OCI-LY1 (cell line): ENCODE results near the gene COL19A1.
"Not testable (repeated sequence)": the region's sequence is repeated elsewhere in the genome, so short reads cannot be mapped to it uniquely, and the experiment has no call there.

Experiments
- EZH2 ChIP-seq: fragments of 200-600 bp; sonication (generic), shearing (Covaris generic); IDR thresholded peaks from 2 replicates; pipeline ENCODE4 v1.8.0; 2017; ENCODE audit warnings: borderline replicate concordance, mixed run types, mild to moderate bottlenecking, antibody characterized with exemption, low read length, moderate library complexity, mixed read lengths
- TF ChIP-seq, protein P1 (sequence below): fragments of 200-600 bp; sonication (generic), shearing (Covaris generic); IDR thresholded peaks from 2 replicates; pipeline ENCODE4 v1.5.1; 2017; ENCODE audit warnings: mild to moderate bottlenecking, antibody characterized with exemption, low read length, moderate library complexity, mixed read lengths

DNA sequence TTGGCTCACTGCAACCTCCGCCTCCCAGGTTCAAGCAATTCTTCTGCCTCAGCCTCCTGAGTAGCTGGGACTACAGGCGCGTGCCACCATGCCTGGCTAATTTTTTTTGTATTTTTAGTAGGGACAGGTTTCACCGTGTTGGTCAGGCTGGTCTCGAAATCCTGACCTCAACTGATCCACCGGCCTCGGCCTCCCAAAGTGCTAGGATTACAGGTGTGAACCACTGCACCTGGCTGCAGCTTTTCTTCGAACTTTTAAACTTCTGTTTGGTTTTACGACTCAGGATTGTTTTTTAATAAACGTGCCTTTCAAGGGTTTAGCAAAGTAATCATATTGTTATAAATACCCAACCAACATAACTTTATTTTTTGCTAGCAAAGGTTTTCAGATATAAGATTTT lies 156.8 kb downstream of the COL19A1 start:
- not testable (repeated sequence) for TF ChIP-seq EZH2
- TF ChIP-seq, protein P1, sequence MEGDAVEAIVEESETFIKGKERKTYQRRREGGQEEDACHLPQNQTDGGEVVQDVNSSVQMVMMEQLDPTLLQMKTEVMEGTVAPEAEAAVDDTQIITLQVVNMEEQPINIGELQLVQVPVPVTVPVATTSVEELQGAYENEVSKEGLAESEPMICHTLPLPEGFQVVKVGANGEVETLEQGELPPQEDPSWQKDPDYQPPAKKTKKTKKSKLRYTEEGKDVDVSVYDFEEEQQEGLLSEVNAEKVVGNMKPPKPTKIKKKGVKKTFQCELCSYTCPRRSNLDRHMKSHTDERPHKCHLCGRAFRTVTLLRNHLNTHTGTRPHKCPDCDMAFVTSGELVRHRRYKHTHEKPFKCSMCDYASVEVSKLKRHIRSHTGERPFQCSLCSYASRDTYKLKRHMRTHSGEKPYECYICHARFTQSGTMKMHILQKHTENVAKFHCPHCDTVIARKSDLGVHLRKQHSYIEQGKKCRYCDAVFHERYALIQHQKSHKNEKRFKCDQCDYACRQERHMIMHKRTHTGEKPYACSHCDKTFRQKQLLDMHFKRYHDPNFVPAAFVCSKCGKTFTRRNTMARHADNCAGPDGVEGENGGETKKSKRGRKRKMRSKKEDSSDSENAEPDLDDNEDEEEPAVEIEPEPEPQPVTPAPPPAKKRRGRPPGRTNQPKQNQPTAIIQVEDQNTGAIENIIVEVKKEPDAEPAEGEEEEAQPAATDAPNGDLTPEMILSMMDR: not testable (repeated sequence)
